Keratinocyte (primary cell): Measurements from ENCODE around the gene RASSF1. TPM values are rescaled to one million over a fixed set of nuclear protein-coding genes. Genes with fewer than 3 reads are reported as not detected.
A peak's percentile ranks its signal among the peaks of the same experiment; 100 is the strongest.

Experiments
- DNase-seq: peaks from one replicate; pipeline ENCODE4 v3.0.0-alpha.2; 2011; ENCODE audit warnings: low read depth, missing footprints, low spot score
- FAIRE-seq: peaks from 2 replicates; lab custom pipeline; 2011; peaks lifted over from hg19 to GRCh38; lab: Jason Lieb, UNC
- H2AFZ ChIP-seq: 2 replicates; pipeline ENCODE4 v1.6.0; 2012; ENCODE audit warnings: low read length, control low read depth, inconsistent platforms; ENCODE audit not compliant: control insufficient read depth
- H3K27ac ChIP-seq: 2 replicates; pipeline ENCODE4 v1.5.1; 2011; ENCODE audit warnings: low read length; ENCODE audit not compliant: control insufficient read depth, insufficient read depth
- H3K27me3 ChIP-seq: 3 replicates; pipeline ENCODE4 v1.6.0; 2011; ENCODE audit warnings: low read length; ENCODE audit not compliant: control insufficient read depth, insufficient read depth; ENCODE audit errors: extremely low read depth
- H3K36me3 ChIP-seq, 2 experiments: 2 replicates in 1 of 2; 3 replicates in 1 of 2; pipeline ENCODE4 v1.5.1; 2011; ENCODE audit warnings: low read length in 2 of 2, mild to moderate bottlenecking in 1 of 2; ENCODE audit not compliant: control insufficient read depth in 2 of 2, insufficient read depth in 2 of 2; ENCODE audit errors: extremely low read depth in 1 of 2
- H3K4me1 ChIP-seq: 3 replicates; pipeline ENCODE4 v1.5.1; 2011; ENCODE audit warnings: low read length; ENCODE audit not compliant: control insufficient read depth, insufficient read depth; ENCODE audit errors: extremely low read depth
- H3K4me2 ChIP-seq: 3 replicates; pipeline ENCODE4 v1.6.0; 2011; ENCODE audit warnings: low read depth, low read length; ENCODE audit not compliant: control insufficient read depth, insufficient read depth; ENCODE audit errors: extremely low read depth
- H3K4me3 ChIP-seq, 3 experiments: fragments of 200-600 bp in 1 of 3; sonication (generic) in 1 of 3; 2 replicates in 2 of 3; 3 replicates in 1 of 3; pipeline ENCODE4 v1.5.1; 2011 to 2016; ENCODE audit warnings: low read length in 3 of 3, mild to moderate bottlenecking in 3 of 3, control low read depth in 2 of 3, inconsistent platforms in 1 of 3, low read depth in 1 of 3, mixed read lengths in 1 of 3, mixed run types in 1 of 3, moderate library complexity in 1 of 3; ENCODE audit not compliant: control insufficient read depth in 2 of 3, insufficient read depth in 2 of 3; ENCODE audit errors: extremely low read depth in 1 of 3
- H3K79me2 ChIP-seq: 2 replicates; pipeline ENCODE4 v1.6.0; 2012; ENCODE audit warnings: low read length; ENCODE audit not compliant: control insufficient read depth, insufficient read depth
- H3K9ac ChIP-seq: 3 replicates; pipeline ENCODE4 v1.6.0; 2011; ENCODE audit warnings: low read length; ENCODE audit not compliant: control insufficient read depth, insufficient read depth; ENCODE audit errors: extremely low read depth
- H3K9me1 ChIP-seq: 3 replicates; pipeline ENCODE4 v1.6.0; 2011; ENCODE audit warnings: low read length; ENCODE audit not compliant: control insufficient read depth, insufficient read depth; ENCODE audit errors: extremely low read depth
- H3K9me3 ChIP-seq: 2 replicates; pipeline ENCODE4 v1.5.1; 2012; ENCODE audit warnings: low read depth, low read length; ENCODE audit not compliant: control insufficient read depth
- H4K20me1 ChIP-seq: 3 replicates; pipeline ENCODE4 v1.6.0; 2011; ENCODE audit warnings: low read length; ENCODE audit not compliant: control insufficient read depth, insufficient read depth; ENCODE audit errors: extremely low read depth
- EZH2 ChIP-seq: IDR thresholded peaks from one replicate; pipeline ENCODE4 v1.6.1; 2012; ENCODE audit warnings: inconsistent platforms, mild to moderate bottlenecking, low read length, moderate library complexity
- dilution Hi-C: fragments of 300-500 bp; cut with MboI; formaldehyde crosslinking; loops from one replicate; pipeline ENCODE4 v1.7.0; 2020; ENCODE audit warnings: low sequenced_read_pairs; ENCODE audit not compliant: extremely low pct_ligation_motif_present
- polyA plus RNA-seq, 5 experiments: library from polyadenylated mRNA; depleted of rRNA in 3 of 5; stranded (reverse) in 3 of 5; stranded (forward) in 1 of 5; unstranded in 1 of 5; fragments of >200 nt; gene quantifications; 1 replicate in 1 of 5; 2 replicates in 3 of 5; 3 replicates in 1 of 5; pipeline versions ENCODE4 v1.2.1 to v1.2.3, GENCODE V29; 2011 to 2012; ENCODE audit warnings: missing spikeins in 2 of 5, low read depth in 1 of 5, low replicate concordance in 1 of 5
- TF ChIP-seq, protein P1 (sequence below), 3 experiments: IDR thresholded peaks in 1 of 3; conservative IDR thresholded peaks in 1 of 3; optimal IDR thresholded peaks in 1 of 3; 2 replicates in 2 of 3; 3 replicates in 1 of 3; pipeline versions ENCODE3 to v1.5.1; 2011; ENCODE audit warnings: low read length in 3 of 3, mild to moderate bottlenecking in 3 of 3, moderate library complexity in 2 of 3, control low read depth in 1 of 3, inconsistent platforms in 1 of 3; ENCODE audit not compliant: insufficient read depth in 2 of 3; ENCODE audit errors: extremely low read depth in 1 of 3

RASSF1 gene
- polyA plus RNA-seq, 1 donor (not counting 4 experiments of a cell fraction or from before 2014, with no cell fraction given) = 28.5 TPM

DNA sequence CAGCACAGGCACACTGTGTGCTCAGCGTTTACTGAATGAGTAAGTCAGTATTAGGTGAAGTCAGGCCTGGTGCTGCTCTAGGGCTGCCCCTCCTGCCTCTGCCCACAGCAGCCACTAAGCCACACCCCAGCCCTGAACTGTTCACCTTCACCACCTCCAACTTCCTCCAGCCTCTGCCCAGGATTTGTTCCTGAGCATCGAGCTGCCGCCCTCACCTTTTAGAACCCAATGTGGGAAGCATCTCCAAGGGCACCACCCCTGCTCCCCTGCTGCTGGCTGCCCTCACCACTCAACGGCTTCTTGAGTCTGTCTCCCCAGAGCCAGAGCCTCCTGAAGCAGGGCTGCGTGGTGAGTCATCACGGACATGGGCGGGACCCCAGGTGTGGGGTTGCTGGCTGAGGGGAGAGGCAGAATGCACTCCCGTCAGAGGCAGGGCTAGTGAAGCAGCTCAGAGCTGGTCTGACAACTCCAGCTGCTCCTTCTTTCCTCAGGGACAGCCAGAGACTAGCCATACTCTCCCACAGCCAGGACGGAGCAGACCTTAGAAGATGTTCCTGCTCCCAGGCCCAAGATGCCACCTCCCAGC is 23.9 kb downstream of the RASSF1 start:
- H3K36me3 ChIP-seq = peaks cover 12 to 25% of the 10 kb centered on the region in 2 experiments
- H3K9me1 ChIP-seq = peaks cover 7% of the 10 kb centered on the region
- TF ChIP-seq, protein P1, sequence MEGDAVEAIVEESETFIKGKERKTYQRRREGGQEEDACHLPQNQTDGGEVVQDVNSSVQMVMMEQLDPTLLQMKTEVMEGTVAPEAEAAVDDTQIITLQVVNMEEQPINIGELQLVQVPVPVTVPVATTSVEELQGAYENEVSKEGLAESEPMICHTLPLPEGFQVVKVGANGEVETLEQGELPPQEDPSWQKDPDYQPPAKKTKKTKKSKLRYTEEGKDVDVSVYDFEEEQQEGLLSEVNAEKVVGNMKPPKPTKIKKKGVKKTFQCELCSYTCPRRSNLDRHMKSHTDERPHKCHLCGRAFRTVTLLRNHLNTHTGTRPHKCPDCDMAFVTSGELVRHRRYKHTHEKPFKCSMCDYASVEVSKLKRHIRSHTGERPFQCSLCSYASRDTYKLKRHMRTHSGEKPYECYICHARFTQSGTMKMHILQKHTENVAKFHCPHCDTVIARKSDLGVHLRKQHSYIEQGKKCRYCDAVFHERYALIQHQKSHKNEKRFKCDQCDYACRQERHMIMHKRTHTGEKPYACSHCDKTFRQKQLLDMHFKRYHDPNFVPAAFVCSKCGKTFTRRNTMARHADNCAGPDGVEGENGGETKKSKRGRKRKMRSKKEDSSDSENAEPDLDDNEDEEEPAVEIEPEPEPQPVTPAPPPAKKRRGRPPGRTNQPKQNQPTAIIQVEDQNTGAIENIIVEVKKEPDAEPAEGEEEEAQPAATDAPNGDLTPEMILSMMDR (optimal IDR thresholded peaks at IDR 0.05 in 1 of 3, IDR thresholded peaks at IDR 0.05 in 1 of 3, conservative IDR thresholded peaks at IDR 0.05 in 1 of 3; ENCODE audit: extremely low read depth in 1 of 3, insufficient read depth in 2 of 3, low read length in 3 of 3) = no peak
- no peak for TF ChIP-seq EZH2
- peak; percentile 93 for FAIRE-seq
- H3K4me1 ChIP-seq = peaks cover 45% of the 10 kb centered on the region
- H3K27ac ChIP-seq = peak overlapping the region; percentile 88
- peak overlapping the region; percentile 95 for H3K4me2 ChIP-seq
- no peaks in the 10 kb centered on the region for H3K9me3 ChIP-seq
- peak overlapping the region in 2 of 3 experiments; percentile 50 to 54 for H3K4me3 ChIP-seq
- dilution Hi-C loops = no loop called here
- no peaks in the 10 kb centered on the region for H3K27me3 ChIP-seq
- no peaks in the 10 kb centered on the region for H4K20me1 ChIP-seq
- H2AFZ ChIP-seq = no peak overlapping the region
- DNase-seq = peak; percentile 95
- H3K79me2 ChIP-seq = peaks cover 35% of the 10 kb centered on the region
- peak overlapping the region; percentile 71 for H3K9ac ChIP-seq

DNA sequence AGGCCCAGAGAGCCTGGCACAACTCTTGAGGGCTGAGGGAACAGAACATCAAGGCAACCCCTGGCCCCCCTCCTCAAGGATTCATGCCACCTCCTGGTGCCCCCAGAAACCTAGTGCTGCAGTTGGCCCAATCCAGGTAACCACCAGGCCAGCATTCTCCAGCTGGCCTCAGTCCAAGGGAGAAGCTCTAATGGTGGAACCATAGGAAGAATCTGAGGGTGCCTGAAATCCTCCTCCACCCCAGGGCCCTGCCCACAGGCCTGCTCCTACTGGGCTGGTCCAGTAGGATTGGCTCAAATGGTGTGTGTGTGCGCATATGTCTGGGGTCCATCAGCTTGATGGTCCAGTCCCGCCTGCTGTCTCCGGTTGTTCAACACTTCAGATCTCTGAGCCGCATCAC is 25.8 kb downstream of the RASSF1 start:
- no peaks in the 10 kb centered on the region for H4K20me1 ChIP-seq
- H3K36me3 ChIP-seq = peaks cover 12 to 25% of the 10 kb centered on the region in 2 experiments
- H3K9ac ChIP-seq = no peak overlapping the region
- DNase-seq (no peak), FAIRE-seq (no peak)
- H3K9me3 ChIP-seq = no peaks in the 10 kb centered on the region
- no peak overlapping the region for H3K27ac ChIP-seq
- dilution Hi-C loops = no loop called here
- H3K27me3 ChIP-seq = no peaks in the 10 kb centered on the region
- no peak overlapping the region for H3K4me3 ChIP-seq
- peaks cover 42% of the 10 kb centered on the region for H3K4me1 ChIP-seq
- no peak for TF ChIP-seq EZH2
- TF ChIP-seq, protein P1 (optimal IDR thresholded peaks at IDR 0.05 in 1 of 3, IDR thresholded peaks at IDR 0.05 in 1 of 3, conservative IDR thresholded peaks at IDR 0.05 in 1 of 3; ENCODE audit: extremely low read depth in 1 of 3, insufficient read depth in 2 of 3, low read length in 3 of 3) = no peak
- H3K79me2 ChIP-seq = peaks cover 24% of the 10 kb centered on the region
- no peak overlapping the region for H3K4me2 ChIP-seq
- peaks cover 7% of the 10 kb centered on the region for H3K9me1 ChIP-seq
- no peak overlapping the region for H2AFZ ChIP-seq
